WTC11 (cell line): ENCODE results near the gene EVC. TPM values are rescaled to one million over a fixed set of nuclear protein-coding genes. Genes with fewer than 3 reads are reported as not detected.

Experiments
- ATAC-seq: fragments of 200-7000 bp; cut with Tn5 transposase; 2 replicates; pipeline ENCODE4 v1.10.0; 2021; ENCODE audit warnings: mild to moderate bottlenecking, moderate library complexity
- CTCF ChIA-PET: fragments of 300-600 bp; sonication (Branson Sonifier 250); formaldehyde crosslinking; loops from one replicate; lab custom pipeline; 2021; ENCODE audit warnings: antibody characterized with exemption; lab: Charles Lee
- POLR2A ChIA-PET: fragments of 350-600 bp; sonication (Branson Sonifier 250); formaldehyde crosslinking; loops from one replicate; lab custom pipeline; 2021; ENCODE audit warnings: antibody characterized with exemption; lab: Charles Lee
- DNase-seq: peaks from one replicate; pipeline ENCODE4 v3.0.0; 2021; ENCODE audit warnings: low spot score
- H3K27ac Mint-ChIP-seq: 2 replicates; pipeline ENCODE4 v1.8.0; 2021; ENCODE audit warnings: mixed read lengths
- H3K27me3 Mint-ChIP-seq: 2 replicates; pipeline ENCODE4 v1.8.0; 2021; ENCODE audit warnings: low read depth, mild to moderate bottlenecking, moderate library complexity, mixed read lengths
- H3K36me3 Mint-ChIP-seq: 2 replicates; pipeline ENCODE4 v1.8.0; 2021; ENCODE audit warnings: mixed read lengths
- H3K4me1 Mint-ChIP-seq: 2 replicates; pipeline ENCODE4 v1.8.0; 2022; ENCODE audit warnings: mixed read lengths
- H3K4me3 Mint-ChIP-seq: 2 replicates; pipeline ENCODE4 v1.8.0; 2021; ENCODE audit warnings: mild to moderate bottlenecking, moderate library complexity, mixed read lengths
- H3K9me3 Mint-ChIP-seq: 2 replicates; pipeline ENCODE4 v1.8.0; 2021; ENCODE audit warnings: mixed read lengths
- ETV6 ChIP-seq: sonication (generic); formaldehyde crosslinking; IDR thresholded peaks from 2 replicates; pipeline ENCODE4 v1.8.1; 2022; ENCODE audit warnings: mild to moderate bottlenecking, missing genetic modification reagents
- GABPB1 ChIP-seq: sonication (generic); formaldehyde crosslinking; IDR thresholded peaks from 2 replicates; pipeline ENCODE4 v1.8.1; 2023; ENCODE audit warnings: mild to moderate bottlenecking, missing genetic modification reagents
- GRHL2 ChIP-seq: fragments of 250-450 bp; sonication (Bioruptor Pico); IDR thresholded peaks from 2 replicates; pipeline ENCODE4 v1.8.0; 2022; ENCODE audit warnings: mild to moderate bottlenecking, moderate library complexity; ENCODE audit not compliant: insufficient replicate concordance, severe bottlenecking
- HMGA2 ChIP-seq: fragments of 250-450 bp; sonication (Bioruptor Pico); IDR thresholded peaks from 2 replicates; pipeline ENCODE4 v1.4.0; 2021; ENCODE audit warnings: mild to moderate bottlenecking, moderate library complexity
- IRF2 ChIP-seq: sonication (generic); formaldehyde crosslinking; IDR thresholded peaks from 2 replicates; pipeline ENCODE4 v1.8.0; 2022; ENCODE audit warnings: low read depth, missing genetic modification reagents, borderline replicate concordance
- KAT7 ChIP-seq: sonication (generic); formaldehyde crosslinking; IDR thresholded peaks from 2 replicates; pipeline ENCODE4 v1.8.1; 2023; ENCODE audit warnings: missing genetic modification reagents, mild to moderate bottlenecking, borderline replicate concordance
- MAX ChIP-seq: sonication (generic); formaldehyde crosslinking; IDR thresholded peaks from 2 replicates; pipeline ENCODE4 v1.8.0; 2022; ENCODE audit warnings: mild to moderate bottlenecking, missing genetic modification reagents
- PRDM15 ChIP-seq: sonication (generic); formaldehyde crosslinking; IDR thresholded peaks from 2 replicates; pipeline ENCODE4 v1.8.0; 2022; ENCODE audit warnings: missing genetic modification reagents
- PRRX2 ChIP-seq: fragments of 250-450 bp; sonication (Bioruptor Pico); IDR thresholded peaks from 2 replicates; pipeline ENCODE4 v1.8.0; 2021; ENCODE audit warnings: mild to moderate bottlenecking
- SMAD4 ChIP-seq: sonication (generic); formaldehyde crosslinking; IDR thresholded peaks from 2 replicates; pipeline ENCODE4 v1.8.0; 2022; ENCODE audit warnings: mild to moderate bottlenecking, missing genetic modification reagents
- TCF7 ChIP-seq: sonication (generic); formaldehyde crosslinking; IDR thresholded peaks from 2 replicates; pipeline ENCODE4 v1.8.0; 2022; ENCODE audit warnings: mild to moderate bottlenecking, low read depth, missing genetic modification reagents, moderate library complexity
- TP53 ChIP-seq: sonication (generic); formaldehyde crosslinking; IDR thresholded peaks from 2 replicates; pipeline ENCODE4 v1.8.1; 2023; ENCODE audit warnings: mild to moderate bottlenecking, missing genetic modification reagents
- USF1 ChIP-seq: sonication (generic); formaldehyde crosslinking; IDR thresholded peaks from 2 replicates; pipeline ENCODE4 v1.8.0; 2022; ENCODE audit warnings: mild to moderate bottlenecking, missing genetic modification reagents
- ZBTB43 ChIP-seq: sonication (generic); formaldehyde crosslinking; IDR thresholded peaks from 2 replicates; pipeline ENCODE4 v1.8.1; 2023; ENCODE audit warnings: mild to moderate bottlenecking, missing genetic modification reagents
- ZMAT4 ChIP-seq: fragments of 250-450 bp; sonication (Bioruptor Pico); IDR thresholded peaks from 2 replicates; pipeline ENCODE4 v1.9.0; 2021; ENCODE audit warnings: mild to moderate bottlenecking
- ZNF232 ChIP-seq: sonication (generic); formaldehyde crosslinking; IDR thresholded peaks from 2 replicates; pipeline ENCODE4 v1.8.0; 2022; ENCODE audit warnings: mild to moderate bottlenecking, missing genetic modification reagents
- ZNF281 ChIP-seq: sonication (generic); formaldehyde crosslinking; IDR thresholded peaks from 2 replicates; pipeline ENCODE4 v1.8.0; 2023; ENCODE audit warnings: mild to moderate bottlenecking, missing genetic modification reagents
- ZNF416 ChIP-seq: fragments of 250-450 bp; sonication (Bioruptor Pico); IDR thresholded peaks from 2 replicates; pipeline ENCODE4 v1.9.0; 2021; ENCODE audit warnings: mild to moderate bottlenecking, inconsistent platforms
- ZNF423 ChIP-seq: fragments of 250-450 bp; sonication (Bioruptor Pico); IDR thresholded peaks from 2 replicates; pipeline ENCODE4 v2.1.2; 2022; ENCODE audit warnings: mild to moderate bottlenecking, moderate library complexity
- total RNA-seq: library from RNA; stranded (reverse); gene quantifications from 3 replicates; pipeline ENCODE4 v1.2.3, GENCODE V29; 2021

The EVC gene
- total RNA-seq, 1 experiment from 2014 or later: 12.5 TPM

- Mint-ChIP-seq H3K36me3 (peaks cover 60% of the 10 kb centered on the region), H3K4me3 (no peak overlapping the region), H3K9me3 (no peaks in the 10 kb centered on the region), H3K27ac (no peak overlapping the region), H3K27me3 (no peaks in the 10 kb centered on the region), H3K4me1 (peaks cover 8% of the 10 kb centered on the region)
- ATAC-seq (no peak), DNase-seq (no peak)
- POLR2A ChIA-PET: no interaction called here
- TF ChIP-seq ZBTB43 (no peak), ZMAT4 (CRISPR knock-in tag) (no peak), TP53 (no peak), ZNF281 (CRISPR knock-in tag) (no peak), IRF2 (CRISPR knock-in tag) (no peak), ZNF423 (CRISPR knock-in tag) (no peak), ETV6 (CRISPR knock-in tag) (no peak), PRDM15 (CRISPR knock-in tag) (no peak), MAX (CRISPR knock-in tag) (no peak), SMAD4 (no peak), ZNF232 (CRISPR knock-in tag) (no peak), PRRX2 (CRISPR knock-in tag) (no peak), GABPB1 (CRISPR knock-in tag) (no peak), TCF7 (no peak), GRHL2 (CRISPR knock-in tag) (no peak), HMGA2 (CRISPR knock-in tag) (no peak), KAT7 (CRISPR knock-in tag) (no peak), ZNF416 (CRISPR knock-in tag) (no peak), USF1 (no peak)
- CTCF ChIA-PET: no interaction called here
Measured at GRCh38 chr4:5842456-5842855, 131.5 kb downstream of the EVC start.
